KOPT-K1 (cell line): Measurements from ENCODE around the gene ARL17B.
"Not testable (repeated sequence)": the region's sequence is repeated elsewhere in the genome, so short reads cannot be mapped to it uniquely, and the experiment has no call there.

Source experiments
- H3K27ac ChIP-seq: fragments of 200-600 bp; sonication (generic); 2 replicates; pipeline ENCODE4 v1.5.1; 2016; ENCODE audit warnings: antibody characterized with exemption, mild to moderate bottlenecking, low read depth, low read length; ENCODE audit not compliant: poor library complexity, severe bottlenecking
- H3K36me3 ChIP-seq: fragments of 200-600 bp; sonication (generic); 2 replicates; pipeline ENCODE4 v1.5.1; 2017; ENCODE audit warnings: antibody characterized with exemption, mild to moderate bottlenecking, low read length, moderate library complexity; ENCODE audit not compliant: insufficient read depth
- H3K9me3 ChIP-seq: fragments of 200-600 bp; sonication (generic); 2 replicates; pipeline ENCODE4 v1.5.1; 2017; ENCODE audit warnings: antibody characterized with exemption, low read length, mild to moderate bottlenecking; ENCODE audit not compliant: insufficient read depth, poor library complexity, severe bottlenecking

ARL17B gene

GRCh38 chr17:46244339-46244913 is 117.1 kb downstream of the ARL17B start:
- H3K9me3 ChIP-seq, H3K36me3 ChIP-seq, H3K27ac ChIP-seq: not testable (repeated sequence)

DNA sequence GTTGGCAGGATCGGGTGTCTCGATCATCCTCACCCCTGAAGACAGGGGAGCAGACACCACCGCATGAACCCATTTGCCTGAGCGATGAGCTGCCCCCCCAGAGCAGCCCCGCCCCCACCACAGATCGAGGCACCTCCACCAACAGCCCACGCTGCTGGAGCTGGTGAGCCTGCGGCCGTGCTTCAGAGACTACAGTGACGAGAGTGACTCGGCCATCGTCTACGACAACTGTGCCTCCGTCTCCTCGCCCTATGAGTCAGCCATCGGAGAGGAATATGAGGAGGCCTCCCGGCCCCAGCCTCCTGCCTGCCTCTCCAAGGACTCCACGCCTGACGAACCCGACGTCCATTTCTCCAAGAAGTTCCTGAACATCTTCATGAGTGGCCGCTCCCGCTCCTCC is 117.6 kb downstream of the ARL17B start:
- not testable (repeated sequence) for H3K9me3 ChIP-seq, H3K27ac ChIP-seq, H3K36me3 ChIP-seq

GRCh38 chr17:46243505-46243904 is 118.1 kb downstream of the ARL17B start:
- H3K36me3 ChIP-seq, H3K27ac ChIP-seq: not testable (repeated sequence)

GRCh38 chr17:46231359-46231758 is 130.2 kb downstream of the ARL17B start:
- not testable (repeated sequence) for H3K27ac ChIP-seq, H3K9me3 ChIP-seq, H3K36me3 ChIP-seq

More at GRCh38 chr17:46243505-46243904, 118.1 kb downstream of the ARL17B start:
- H3K9me3 ChIP-seq, result not testable (repeated sequence)

DNA sequence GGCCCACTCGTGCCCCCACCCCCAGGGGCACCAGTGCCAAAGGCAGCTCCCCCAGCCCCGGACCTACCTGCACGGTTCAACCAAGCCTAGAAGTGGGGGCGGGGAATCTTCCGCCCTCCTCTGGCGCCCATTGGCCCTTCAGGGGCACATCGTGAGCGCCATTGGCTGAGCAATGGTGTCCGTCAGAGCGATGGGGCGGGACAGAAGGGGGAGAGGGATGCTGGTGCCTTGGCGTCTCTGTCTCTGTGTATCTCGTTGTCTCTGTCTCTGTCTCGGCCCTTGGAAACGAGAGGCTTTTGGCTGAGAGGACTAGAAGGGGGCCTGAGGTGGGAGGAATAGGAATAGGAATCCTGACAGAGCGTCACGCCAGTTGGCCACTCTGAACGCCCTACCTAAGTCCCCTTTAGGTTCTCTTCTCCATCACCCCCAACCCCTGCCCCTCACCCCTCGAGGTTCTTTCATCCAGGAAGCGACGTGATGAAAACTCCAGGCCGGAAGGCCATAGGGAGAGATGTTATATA is 136.2 kb downstream of the ARL17B start:
- H3K9me3 ChIP-seq, H3K36me3 ChIP-seq: not testable (repeated sequence)
- H3K27ac ChIP-seq, result peak overlapping the region; percentile 46

DNA sequence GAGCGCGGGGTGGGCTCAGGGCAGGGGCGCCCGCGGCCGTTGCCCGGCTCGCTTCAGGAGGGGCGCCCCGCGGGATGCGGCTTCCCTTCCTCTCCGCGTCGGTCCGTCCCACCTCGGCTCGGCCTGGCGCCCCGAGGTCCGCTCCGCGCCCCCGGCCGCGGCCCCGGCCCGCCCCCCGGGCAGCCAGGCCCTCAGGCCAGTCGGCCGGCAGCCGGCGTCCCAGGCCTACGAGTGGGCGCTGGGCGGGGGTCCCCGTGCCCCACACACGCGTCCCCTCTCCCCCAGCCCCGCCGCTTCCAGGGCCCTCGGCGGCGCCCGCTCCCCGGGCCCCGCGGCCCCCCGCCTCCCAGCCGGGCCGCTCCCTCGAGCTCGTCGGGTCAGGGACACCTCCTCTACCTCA is 136.7 kb downstream of the ARL17B start:
- not testable (repeated sequence) for H3K36me3 ChIP-seq, H3K9me3 ChIP-seq
- H3K27ac ChIP-seq, result peak overlapping the region; percentile 46
